Neuronal stem cell (in vitro differentiated cells): Measurements from ENCODE around the gene NAP1L4.

Source experiments
- DNase-seq: peaks from one replicate; pipeline ENCODE4 v3.0.0-alpha.2; 2013; ENCODE audit warnings: low spot score
- H2AFZ ChIP-seq: one replicate; pipeline ENCODE4 v1.6.1; 2013; ENCODE audit warnings: mild to moderate bottlenecking, low read length, inconsistent platforms
- H2AK5ac ChIP-seq: 2 replicates; pipeline ENCODE4 v1.6.1; 2013; ENCODE audit warnings: low read depth, mild to moderate bottlenecking, inconsistent platforms, low read length, moderate library complexity, mixed read lengths
- H2BK120ac ChIP-seq: 2 replicates; pipeline ENCODE4 v1.6.1; 2013; ENCODE audit warnings: low read depth, mild to moderate bottlenecking, inconsistent platforms, low read length, moderate library complexity, mixed read lengths
- H2BK12ac ChIP-seq: one replicate; pipeline ENCODE4 v1.6.1; 2013; ENCODE audit warnings: low read length, inconsistent platforms
- H2BK15ac ChIP-seq: 2 replicates; pipeline ENCODE4 v1.6.1; 2013; ENCODE audit warnings: mild to moderate bottlenecking, low read length, inconsistent platforms, mixed read lengths
- H2BK5ac ChIP-seq: one replicate; pipeline ENCODE4 v1.6.1; 2013; ENCODE audit warnings: inconsistent platforms, mild to moderate bottlenecking, low read length, moderate library complexity
- H3K14ac ChIP-seq: one replicate; pipeline ENCODE4 v1.6.1; 2013; ENCODE audit warnings: low read length, inconsistent platforms
- H3K18ac ChIP-seq: 2 replicates; pipeline ENCODE4 v1.6.1; 2013; ENCODE audit warnings: low read length, inconsistent platforms
- H3K23ac ChIP-seq: 2 replicates; pipeline ENCODE4 v1.6.1; 2013; ENCODE audit warnings: low read depth, mild to moderate bottlenecking, mixed read lengths, low read length, inconsistent platforms; ENCODE audit not compliant: poor library complexity
- H3K27ac ChIP-seq: replicated peaks from 3 replicates; pipeline ENCODE4 v1.5.1; 2013; ENCODE audit warnings: low read length, inconsistent platforms
- H3K27me3 ChIP-seq, 3 experiments: 2 replicates each; pipeline ENCODE4 v1.6.1; 2013; ENCODE audit warnings: low read length in 3 of 3, mild to moderate bottlenecking in 2 of 3, inconsistent platforms in 1 of 3, low read depth in 1 of 3, mixed read lengths in 1 of 3, moderate library complexity in 1 of 3; ENCODE audit not compliant: control insufficient read depth in 3 of 3, insufficient read depth in 3 of 3
- H3K36me3 ChIP-seq, 2 donors: replicated peaks in 1 of 2; 2 replicates each; pipeline ENCODE4 v1.6.1; 2013; ENCODE audit warnings: low read length in 2 of 2; ENCODE audit not compliant: control insufficient read depth in 2 of 2, insufficient read depth in 2 of 2
- H3K4ac ChIP-seq: 2 replicates; pipeline ENCODE4 v1.6.1; 2013; ENCODE audit warnings: inconsistent platforms, mild to moderate bottlenecking, low read length, moderate library complexity
- H3K4me1 ChIP-seq, 2 donors: 1 replicate in 1 of 2; 2 replicates in 1 of 2; pipeline ENCODE4 v1.6.1; 2013; ENCODE audit warnings: low read length in 2 of 2, low read depth in 1 of 2; ENCODE audit not compliant: control insufficient read depth in 2 of 2, insufficient read depth in 1 of 2
- H3K4me2 ChIP-seq: one replicate; pipeline ENCODE4 v1.6.1; 2013; ENCODE audit warnings: mild to moderate bottlenecking, low read length, inconsistent platforms; ENCODE audit not compliant: insufficient read depth, poor library complexity, severe bottlenecking
- H3K4me3 ChIP-seq, 2 donors: 2 replicates each; pipeline ENCODE4 v1.5.1; 2013; ENCODE audit warnings: low read length in 2 of 2, mild to moderate bottlenecking in 2 of 2, inconsistent platforms in 1 of 2, moderate library complexity in 1 of 2
- H3K79me1 ChIP-seq: one replicate; pipeline ENCODE4 v1.6.1; 2013; ENCODE audit warnings: low read depth, mild to moderate bottlenecking, inconsistent platforms, low read length, moderate library complexity
- H3K9ac ChIP-seq: one replicate; pipeline ENCODE4 v1.6.1; 2013; ENCODE audit warnings: mild to moderate bottlenecking, low read depth, low read length, inconsistent platforms; ENCODE audit not compliant: poor library complexity
- H3K9me3 ChIP-seq, 2 donors: replicated peaks in 1 of 2; 2 replicates each; pipeline versions ENCODE3 to v1.6.1; 2013; ENCODE audit warnings: low read length in 2 of 2, mild to moderate bottlenecking in 2 of 2, inconsistent platforms in 1 of 2, low read depth in 1 of 2, mixed read lengths in 1 of 2, moderate library complexity in 1 of 2; ENCODE audit not compliant: control insufficient read depth in 2 of 2, insufficient read depth in 1 of 2
- H4K8ac ChIP-seq: one replicate; pipeline ENCODE4 v1.6.1; 2013; ENCODE audit warnings: low read depth, mild to moderate bottlenecking, inconsistent platforms, low read length, moderate library complexity
- H4K91ac ChIP-seq: one replicate; pipeline ENCODE4 v1.6.1; 2013; ENCODE audit warnings: low read length, low read depth, mild to moderate bottlenecking, inconsistent platforms; ENCODE audit not compliant: poor library complexity
- WGBS, 2 donors: extraction: QIAGEN DNeasy Blood & Tissue Kit; methylation state at CpG; one replicate each; pipeline ENCODE4 v1.1.7; 2013; ENCODE audit warnings: missing lambda C conversion rate in 2 of 2, mixed read lengths in 1 of 2; ENCODE audit not compliant: insufficient read length in 2 of 2, insufficient replicate concordance in 1 of 2; ENCODE audit errors: extremely low coverage in 2 of 2; 5-methylcytosine and 5-hydroxymethylcytosine counted together

The NAP1L4 gene

DNA sequence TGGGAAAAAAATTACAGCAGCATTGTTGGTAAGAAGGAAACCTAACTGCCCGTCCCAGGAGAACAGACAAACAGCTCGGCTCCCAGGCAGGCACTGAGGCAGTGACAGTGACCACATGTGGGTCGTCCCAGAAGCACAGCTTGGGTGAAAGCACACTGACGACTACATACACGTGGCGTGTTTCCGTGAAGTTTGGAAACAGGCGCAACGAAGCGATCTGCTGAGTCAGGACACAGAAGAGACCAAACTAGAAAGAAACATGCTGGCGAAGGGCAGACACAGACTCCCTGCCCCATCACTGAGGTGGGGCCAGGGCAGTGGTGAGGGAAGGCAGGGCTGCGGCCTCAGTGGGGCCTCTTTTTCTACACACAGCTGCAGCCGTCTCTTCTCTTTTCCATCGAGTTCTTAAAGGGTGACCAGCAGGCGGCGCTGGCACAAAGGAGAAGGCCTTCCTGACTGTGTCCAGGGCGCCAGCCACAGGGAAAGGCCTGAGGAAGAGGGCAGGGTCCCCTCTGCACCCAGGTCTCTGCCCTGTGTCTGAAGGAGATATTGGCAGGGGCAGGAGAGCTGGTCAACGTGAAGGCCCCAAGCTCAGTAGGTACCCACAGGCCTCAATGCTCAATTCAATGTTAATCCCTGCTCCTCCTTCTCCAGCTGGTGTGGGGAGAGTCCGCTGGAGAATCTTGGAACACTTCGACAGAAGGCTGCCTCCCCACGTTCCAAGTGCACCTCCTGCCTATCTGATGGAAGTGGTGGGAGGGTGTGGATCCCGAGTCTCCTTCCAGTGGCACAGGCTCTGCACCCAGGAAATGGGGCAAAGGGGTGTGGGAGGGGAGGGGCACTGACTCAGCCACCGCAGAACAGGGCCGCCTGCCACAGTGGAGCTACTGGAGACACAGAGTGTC lies 45.2 kb upstream of the NAP1L4 start:
- no peak overlapping the region for H3K4me3 ChIP-seq
- no peak overlapping the region for H2BK5ac ChIP-seq
- H3K23ac ChIP-seq: no peak overlapping the region
- H3K4me1 ChIP-seq: no peaks in the 10 kb centered on the region
- H3K36me3 ChIP-seq: peaks cover 38 to 92% of the 10 kb centered on the region in 2 donors
- H3K9ac ChIP-seq: peak overlapping the region; percentile 89
- H3K27me3 ChIP-seq: no peaks in the 10 kb centered on the region
- H3K4me2 ChIP-seq: no peak overlapping the region
- peaks cover 10% of the 10 kb centered on the region for H3K79me1 ChIP-seq
- no peak overlapping the region for H4K8ac ChIP-seq
- no peak overlapping the region for H2BK120ac ChIP-seq
- no peak overlapping the region for H3K4ac ChIP-seq
- H2AFZ ChIP-seq: no peak overlapping the region
- no peaks in the 10 kb centered on the region for H3K9me3 ChIP-seq
- H2AK5ac ChIP-seq: peak overlapping the region; percentile 61
- H2BK15ac ChIP-seq: no peak overlapping the region
- peak; percentile 83 for DNase-seq
- H3K14ac ChIP-seq: no peak overlapping the region
- WGBS, 2 donors: no CpG with 5 or more reads among the region's 24 CpGs
- H4K91ac ChIP-seq: no peak overlapping the region
- H3K18ac ChIP-seq: no peak overlapping the region
- no peak overlapping the region for H3K27ac ChIP-seq
- H2BK12ac ChIP-seq: no peak overlapping the region

DNA sequence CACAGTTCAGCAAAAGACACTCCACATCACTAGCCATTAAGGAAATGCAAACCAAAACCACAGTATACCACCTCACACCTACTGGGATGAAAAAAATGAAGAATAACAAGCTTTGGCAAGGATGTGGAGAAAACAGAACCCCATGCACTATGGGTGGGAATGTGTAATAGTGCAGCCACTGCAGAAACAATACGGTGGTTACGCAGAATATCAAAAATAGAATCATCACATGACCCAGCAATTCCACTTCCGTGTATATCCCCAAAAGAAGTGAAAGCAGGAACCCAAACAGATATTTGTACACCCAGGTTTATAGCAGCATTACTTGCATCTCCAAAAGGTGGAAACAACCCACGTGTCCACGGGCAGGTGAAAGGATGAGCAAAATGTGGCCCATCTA lies 44.3 kb upstream of the NAP1L4 start:
- Histone ChIP-seq H3K4me2 (no peak overlapping the region), H2BK120ac (no peak overlapping the region), H3K9me3 (no peaks in the 10 kb centered on the region), H2BK5ac (no peak overlapping the region), H3K79me1 (peaks cover 9% of the 10 kb centered on the region), H2BK12ac (no peak overlapping the region), H3K18ac (no peak overlapping the region), H3K27ac (no peak overlapping the region), H4K91ac (no peak overlapping the region), H4K8ac (no peak overlapping the region), H3K14ac (no peak overlapping the region), H2AFZ (no peak overlapping the region), H3K36me3 (peaks cover 38 to 88% of the 10 kb centered on the region in 2 donors), H3K23ac (no peak overlapping the region), H3K4me3 (no peak overlapping the region), H2AK5ac (no peak overlapping the region), H3K27me3 (no peaks in the 10 kb centered on the region), H3K9ac (no peak overlapping the region), H3K4me1 (no peaks in the 10 kb centered on the region), H3K4ac (no peak overlapping the region), H2BK15ac (no peak overlapping the region)
- WGBS, 2 donors: no CpG with 5 or more reads among the region's 5 CpGs
- no peak for DNase-seq

DNA sequence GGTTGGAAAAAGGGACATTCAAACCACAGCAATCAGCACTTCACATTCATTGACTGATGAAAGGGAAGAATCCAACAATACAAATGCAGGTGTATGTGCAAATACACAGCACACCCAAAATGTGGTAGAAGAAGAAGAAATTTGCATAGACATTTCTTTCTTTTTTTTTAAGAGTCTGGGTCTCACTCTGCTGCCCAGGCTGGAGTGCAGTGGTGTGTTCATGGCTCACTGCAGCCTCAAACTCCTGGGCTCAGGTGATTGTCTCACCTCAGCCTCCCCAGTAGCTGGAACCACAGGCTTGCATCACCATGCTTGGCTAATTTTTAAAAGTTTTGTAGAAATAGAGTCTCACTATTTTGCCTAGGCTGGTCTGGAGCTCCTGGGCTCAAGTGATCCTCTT lies 43.2 kb upstream of the NAP1L4 start:
- no peak overlapping the region for H3K14ac ChIP-seq
- H3K4ac ChIP-seq: no peak overlapping the region
- H2AK5ac ChIP-seq: no peak overlapping the region
- no peak overlapping the region for H2BK5ac ChIP-seq
- H4K91ac ChIP-seq: no peak overlapping the region
- H3K9ac ChIP-seq: no peak overlapping the region
- H2BK12ac ChIP-seq: no peak overlapping the region
- H3K36me3 ChIP-seq: peaks cover 36 to 88% of the 10 kb centered on the region in 2 donors
- H4K8ac ChIP-seq: no peak overlapping the region
- DNase-seq: no peak
- H3K18ac ChIP-seq: no peak overlapping the region
- no peaks in the 10 kb centered on the region for H3K4me1 ChIP-seq
- no peaks in the 10 kb centered on the region for H3K9me3 ChIP-seq
- H3K79me1 ChIP-seq: peaks cover 9% of the 10 kb centered on the region
- no peak overlapping the region for H2BK15ac ChIP-seq
- H2BK120ac ChIP-seq: no peak overlapping the region
- H3K23ac ChIP-seq: no peak overlapping the region
- no peak overlapping the region for H3K4me3 ChIP-seq
- no peaks in the 10 kb centered on the region for H3K27me3 ChIP-seq
- H3K27ac ChIP-seq: no peak overlapping the region
- H3K4me2 ChIP-seq: no peak overlapping the region
- H2AFZ ChIP-seq: no peak overlapping the region

DNA sequence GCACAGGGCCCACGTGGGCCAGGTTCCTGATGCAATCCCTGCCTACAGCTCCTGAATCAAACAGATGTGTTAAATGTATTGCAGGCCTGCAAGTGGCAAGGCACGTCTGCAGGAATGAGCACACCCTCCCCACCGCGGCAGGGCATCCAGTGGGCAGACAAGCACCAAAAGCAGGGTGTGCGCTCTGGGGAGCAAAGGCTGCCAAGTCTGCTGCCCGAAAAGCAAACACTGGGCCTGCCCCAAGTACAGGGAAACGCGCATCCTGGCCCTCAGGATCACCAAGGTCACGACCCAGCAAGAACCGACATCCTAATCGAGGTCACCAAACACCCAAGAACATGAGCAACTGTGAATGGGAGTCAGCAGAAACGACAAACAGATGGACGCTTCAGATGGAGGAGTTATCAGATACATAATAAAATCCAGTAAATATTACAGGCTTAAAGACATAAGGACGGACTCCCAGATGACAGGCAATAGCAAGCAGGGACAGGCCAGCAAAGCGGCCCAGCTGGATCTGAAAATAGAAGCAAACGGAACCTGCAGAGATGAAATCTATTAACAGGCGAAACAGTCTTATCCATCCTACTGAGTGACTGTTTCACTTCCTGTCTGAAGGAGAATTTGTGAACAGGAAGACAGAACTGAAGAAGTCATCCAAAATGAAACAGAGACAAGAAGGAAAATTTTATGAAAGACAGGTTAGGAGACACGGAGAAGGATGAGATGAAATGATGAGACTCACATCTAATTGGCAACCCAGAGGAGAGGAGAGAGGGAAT lies 38.4 kb upstream of the NAP1L4 start:
- Histone ChIP-seq H3K4me3 (peak overlapping the region in 1 of 2 donors; percentile 33), H2BK5ac (peak overlapping the region; percentile 14), H3K4me2 (no peak overlapping the region), H2BK120ac (no peak overlapping the region), H3K9ac (peak overlapping the region; percentile 3), H4K91ac (no peak overlapping the region), H3K18ac (no peak overlapping the region), H3K79me1 (peaks cover 6% of the 10 kb centered on the region), H3K14ac (no peak overlapping the region), H3K4me1 (no peaks in the 10 kb centered on the region), H3K27ac (no peak overlapping the region), H3K9me3 (no peaks in the 10 kb centered on the region), H2AFZ (no peak overlapping the region), H3K23ac (peak overlapping the region; percentile 75), H2BK12ac (no peak overlapping the region), H4K8ac (no peak overlapping the region), H3K36me3 (peaks cover 34 to 86% of the 10 kb centered on the region in 2 donors), H2AK5ac (no peak overlapping the region), H3K27me3 (no peaks in the 10 kb centered on the region), H3K4ac (no peak overlapping the region), H2BK15ac (no peak overlapping the region)
- DNase-seq: no peak
- WGBS, 2 donors: no CpG with 5 or more reads among the region's 18 CpGs
